DMS114 treated with DMSO at 0.1 percent for 48 hours (cell line): Measurements from ENCODE around the gene PTPN6.

Source experiments
- DNase-seq: peaks from one replicate; lab custom pipeline; 2025; ENCODE audit not compliant: unreplicated experiment; lab: John Stamatoyannopoulos, UW

PTPN6 gene

DNA sequence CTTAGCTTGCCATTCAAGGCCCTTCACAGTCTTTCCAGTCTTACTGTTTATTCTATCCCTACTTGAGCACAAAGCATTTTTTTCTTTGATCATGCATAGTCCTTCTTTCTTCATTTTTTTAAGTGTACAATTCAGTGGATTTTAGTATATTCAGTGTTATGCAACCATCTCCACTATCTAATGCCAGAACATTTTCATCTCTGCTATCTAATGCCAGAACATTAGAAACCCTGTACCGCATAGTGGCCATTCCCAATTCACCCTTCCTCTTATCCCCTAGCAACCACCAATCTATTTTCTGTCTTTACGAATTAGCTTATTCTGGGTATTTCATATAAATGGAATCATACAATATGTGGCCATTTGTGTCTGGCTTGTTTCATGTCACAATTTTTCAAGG lies 53.7 kb downstream of the PTPN6 start:
- DNase-seq: no peak

DNA sequence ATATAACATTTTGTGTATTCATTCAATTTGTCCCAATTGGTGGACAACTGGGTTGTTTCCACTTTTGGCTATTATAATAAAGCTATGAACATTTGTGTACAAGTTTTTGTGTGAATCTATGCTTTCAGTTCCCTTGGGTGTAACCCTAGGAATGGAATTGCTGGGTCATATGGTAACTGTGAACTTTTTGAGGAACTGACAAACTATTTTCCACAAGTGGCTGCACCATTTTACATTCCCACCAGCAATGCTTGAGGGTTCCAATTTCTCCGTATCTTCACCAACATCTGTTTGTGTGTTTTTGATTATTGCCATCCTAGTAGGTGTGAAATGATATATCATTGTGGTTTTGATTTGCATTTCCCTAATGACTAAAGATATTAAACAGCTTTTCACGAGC lies 54.2 kb downstream of the PTPN6 start:
- DNase-seq: no peak

DNA sequence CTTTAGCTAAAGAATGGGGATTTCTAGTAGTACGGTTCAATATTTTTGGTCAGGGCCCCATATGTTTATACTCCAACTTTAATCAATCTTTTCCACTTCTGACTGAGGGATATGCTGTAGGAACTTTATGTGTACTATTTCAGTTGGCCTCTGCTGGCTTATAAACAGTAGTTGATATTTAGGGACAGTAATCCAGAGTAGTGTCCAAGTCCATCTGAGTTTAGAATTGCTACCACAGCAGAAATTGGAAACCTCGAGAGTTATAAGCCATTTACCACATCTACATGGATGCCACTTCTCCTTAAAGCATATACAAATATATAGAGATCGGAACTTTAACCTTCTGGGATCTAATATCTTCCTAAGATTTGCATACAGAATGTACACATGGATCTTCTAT lies 55.5 kb downstream of the PTPN6 start:
- no peak for DNase-seq

DNA sequence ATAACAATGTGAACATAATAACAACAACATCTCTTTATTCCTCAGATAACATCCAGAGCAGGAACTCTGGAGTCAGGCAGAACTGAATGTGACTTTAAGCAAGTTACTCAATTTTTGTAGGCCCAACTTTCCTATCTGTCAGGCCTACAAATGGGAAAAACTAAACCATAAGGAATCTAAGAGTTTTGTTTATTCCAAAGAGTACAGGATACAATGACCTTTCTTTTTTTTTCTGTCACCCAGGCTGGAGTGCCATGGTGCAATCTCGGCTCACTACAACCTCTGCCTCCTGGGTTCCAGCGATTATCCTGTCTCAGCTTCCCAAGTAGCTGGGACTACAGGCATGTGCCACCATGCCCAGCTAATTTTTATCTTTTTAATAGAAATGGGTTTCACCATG lies 57.7 kb downstream of the PTPN6 start:
- DNase-seq: no peak

DNA sequence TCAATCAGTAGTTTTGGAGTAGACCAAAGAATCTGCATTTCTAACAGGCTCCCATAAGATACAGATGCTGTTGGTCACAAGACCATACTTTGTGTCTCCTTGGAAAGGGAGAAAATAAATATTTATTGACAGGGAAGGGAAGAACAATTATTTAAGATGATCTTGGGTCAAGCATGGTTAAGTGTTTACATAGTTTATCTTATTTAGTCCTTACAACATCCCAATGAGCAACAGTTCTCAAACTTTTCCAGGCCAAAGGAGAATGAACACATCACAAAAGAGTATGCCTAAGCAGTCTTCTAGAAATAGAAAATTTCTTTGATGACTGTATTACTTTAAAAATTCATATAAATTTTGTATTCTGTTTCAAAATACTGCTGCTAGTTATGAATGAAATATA lies 58.4 kb downstream of the PTPN6 start:
- no peak for DNase-seq
